Measurements from ENCODE around the gene CLEC4G.

DNA sequence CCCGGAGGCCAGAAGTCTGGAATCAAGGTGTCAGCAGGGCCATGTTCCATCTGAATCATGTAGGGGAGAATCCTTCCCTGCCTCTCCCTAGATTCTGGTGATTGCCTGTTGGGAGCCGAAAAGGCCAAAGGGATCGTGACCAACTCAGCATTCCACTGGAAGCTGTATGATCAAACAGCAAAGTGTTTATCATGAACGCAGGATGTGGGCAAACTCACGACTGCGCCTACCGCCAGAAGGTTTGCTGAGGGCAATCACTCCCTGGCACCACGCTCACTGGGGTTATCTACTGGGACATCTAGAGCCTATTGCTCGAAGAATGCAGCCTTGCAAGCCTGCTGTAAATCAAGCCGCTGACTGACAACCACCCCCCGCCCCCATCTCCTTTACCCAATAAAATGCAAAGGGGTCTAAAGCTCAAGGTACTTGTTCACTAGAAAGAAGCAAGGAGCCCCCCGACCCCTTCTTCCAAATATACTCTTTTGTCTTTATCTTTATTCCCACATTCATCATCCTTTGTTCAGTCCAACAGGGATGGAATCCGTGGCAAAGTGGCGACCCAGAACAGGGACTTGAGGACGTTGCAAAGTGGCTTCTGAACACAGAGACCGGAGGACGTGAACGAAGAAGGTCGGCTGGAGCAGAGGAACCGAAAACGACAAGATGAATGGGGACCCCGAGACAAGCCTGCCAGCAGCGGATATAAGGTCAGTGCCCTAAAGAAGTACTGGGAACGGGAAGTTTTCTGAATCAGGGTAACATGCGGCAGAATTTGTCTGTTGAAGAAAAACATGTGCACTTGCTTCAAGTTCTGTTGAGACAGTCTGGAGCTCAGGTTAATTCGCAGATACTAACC is 47.9 kb upstream of the CLEC4G start:
- TF ChIP-seq, protein P1, sequence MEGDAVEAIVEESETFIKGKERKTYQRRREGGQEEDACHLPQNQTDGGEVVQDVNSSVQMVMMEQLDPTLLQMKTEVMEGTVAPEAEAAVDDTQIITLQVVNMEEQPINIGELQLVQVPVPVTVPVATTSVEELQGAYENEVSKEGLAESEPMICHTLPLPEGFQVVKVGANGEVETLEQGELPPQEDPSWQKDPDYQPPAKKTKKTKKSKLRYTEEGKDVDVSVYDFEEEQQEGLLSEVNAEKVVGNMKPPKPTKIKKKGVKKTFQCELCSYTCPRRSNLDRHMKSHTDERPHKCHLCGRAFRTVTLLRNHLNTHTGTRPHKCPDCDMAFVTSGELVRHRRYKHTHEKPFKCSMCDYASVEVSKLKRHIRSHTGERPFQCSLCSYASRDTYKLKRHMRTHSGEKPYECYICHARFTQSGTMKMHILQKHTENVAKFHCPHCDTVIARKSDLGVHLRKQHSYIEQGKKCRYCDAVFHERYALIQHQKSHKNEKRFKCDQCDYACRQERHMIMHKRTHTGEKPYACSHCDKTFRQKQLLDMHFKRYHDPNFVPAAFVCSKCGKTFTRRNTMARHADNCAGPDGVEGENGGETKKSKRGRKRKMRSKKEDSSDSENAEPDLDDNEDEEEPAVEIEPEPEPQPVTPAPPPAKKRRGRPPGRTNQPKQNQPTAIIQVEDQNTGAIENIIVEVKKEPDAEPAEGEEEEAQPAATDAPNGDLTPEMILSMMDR (IDR thresholded peaks at IDR 0.05), result no peak
- TF ChIP-seq POLR2A (IDR thresholded peaks at IDR 0.05), result no peak
